ENCODE data around the gene CA5A. TPM values are rescaled to one million over a fixed set of nuclear protein-coding genes. Genes with fewer than 3 reads are reported as not detected.
"Not testable (repeated sequence)": the region's sequence is repeated elsewhere in the genome, so short reads cannot be mapped to it uniquely, and the experiment has no call there.

Gene CA5A
- not detected for total RNA-seq

- H3K4me3 Mint-ChIP-seq = no peak within 1 kb of the TSS
- no peaks in the 10 kb centered on the region for H3K4me1 Mint-ChIP-seq (ENCODE audit: low read depth in 2 of 2)
- DNase-seq (ENCODE audit: low spot score) = peak; percentile 25
- peaks cover 3 to 18% of the 10 kb centered on the region in 2 donors for H3K27me3 Mint-ChIP-seq
- peak; percentile 20 to 41 for ATAC-seq
- H3K9me3 Mint-ChIP-seq = peaks cover 3% of the 10 kb centered on the region
- no peak within 1 kb of the TSS for H3K27ac Mint-ChIP-seq
- H3K36me3 Mint-ChIP-seq = no peaks in the 10 kb centered on the region
Measured at GRCh38 chr16:87936375-87937230, at the start of gene CA5A. TSS of gene CA5A (minus strand) at chr16:87936529. CDS start at chr16:87936450, 79 bp downstream.

GRCh38 chr16:87985493-87985892 lies 49.2 kb upstream of the CA5A start:
- DNase-seq (ENCODE audit: low spot score); H3K27me3 Mint-ChIP-seq; H3K4me3 Mint-ChIP-seq; H3K9me3 Mint-ChIP-seq; ATAC-seq: not testable (repeated sequence)
- Mint-ChIP-seq H3K36me3 (peaks cover 17% of the 10 kb centered on the region), H3K27ac (peak overlapping the region in 1 of 2 donors; percentile 94), H3K4me1 (ENCODE audit: low read depth in 2 of 2) (peaks cover 34 to 39% of the 10 kb centered on the region in 2 donors)

- ATAC-seq (no peak), DNase-seq (ENCODE audit: low spot score) (no peak)
- Mint-ChIP-seq H3K4me1 (ENCODE audit: low read depth in 2 of 2) (peaks cover 41 to 47% of the 10 kb centered on the region in 2 donors), H3K27me3 (no peaks in the 10 kb centered on the region), H3K4me3 (no peak overlapping the region), H3K9me3 (no peaks in the 10 kb centered on the region), H3K27ac (peak overlapping the region in 1 of 2 donors; percentile 62), H3K36me3 (peaks cover 17% of the 10 kb centered on the region)
Measured at GRCh38 chr16:87984632-87985267, 48.4 kb upstream of the CA5A start.

- H3K4me3 Mint-ChIP-seq; H3K27me3 Mint-ChIP-seq; H3K9me3 Mint-ChIP-seq; ATAC-seq; DNase-seq (ENCODE audit: low spot score); H3K27ac Mint-ChIP-seq: not testable (repeated sequence)
- peaks cover 17% of the 10 kb centered on the region for H3K36me3 Mint-ChIP-seq
- H3K4me1 Mint-ChIP-seq (ENCODE audit: low read depth in 2 of 2) = peaks cover 47 to 49% of the 10 kb centered on the region in 2 donors
Measured at GRCh38 chr16:87984180-87984579, 47.9 kb upstream of the CA5A start.

- H3K27ac Mint-ChIP-seq; H3K4me3 Mint-ChIP-seq; DNase-seq (ENCODE audit: low spot score); H3K9me3 Mint-ChIP-seq; H3K27me3 Mint-ChIP-seq: not testable (repeated sequence)
- Mint-ChIP-seq H3K4me1 (ENCODE audit: low read depth in 2 of 2) (peaks cover 51 to 52% of the 10 kb centered on the region in 2 donors), H3K36me3 (peaks cover 17% of the 10 kb centered on the region)
- peak; percentile 41 to 54 for ATAC-seq
Measured at GRCh38 chr16:87983737-87984097, 47.4 kb upstream of the CA5A start.

- not testable (repeated sequence) for H3K4me3 Mint-ChIP-seq; DNase-seq (ENCODE audit: low spot score); H3K27me3 Mint-ChIP-seq; ATAC-seq; H3K27ac Mint-ChIP-seq; H3K9me3 Mint-ChIP-seq
- H3K4me1 Mint-ChIP-seq (ENCODE audit: low read depth in 2 of 2) = peaks cover 54 to 57% of the 10 kb centered on the region in 2 donors
- peaks cover 20% of the 10 kb centered on the region for H3K36me3 Mint-ChIP-seq
Measured at GRCh38 chr16:87983072-87983736, 46.9 kb upstream of the CA5A start.

GRCh38 chr16:87982581-87983041 lies 46.3 kb upstream of the CA5A start:
- Mint-ChIP-seq H3K27me3 (no peaks in the 10 kb centered on the region), H3K4me1 (ENCODE audit: low read depth in 2 of 2) (peaks cover 54 to 59% of the 10 kb centered on the region in 2 donors), H3K27ac (no peak overlapping the region), H3K4me3 (peak overlapping the region; percentile 30), H3K9me3 (no peaks in the 10 kb centered on the region), H3K36me3 (peaks cover 22% of the 10 kb centered on the region)
- DNase-seq (ENCODE audit: low spot score) = no peak
- ATAC-seq = no peak

- Mint-ChIP-seq H3K36me3 (peaks cover 24% of the 10 kb centered on the region), H3K4me3 (peak overlapping the region; percentile 74), H3K27ac (peak overlapping the region; percentile 64 to 65), H3K4me1 (ENCODE audit: low read depth in 2 of 2) (peaks cover 54 to 56% of the 10 kb centered on the region in 2 donors)
- ATAC-seq = peak; percentile 73 to 93
- H3K9me3 Mint-ChIP-seq; H3K27me3 Mint-ChIP-seq; DNase-seq (ENCODE audit: low spot score): not testable (repeated sequence)
Measured at GRCh38 chr16:87981376-87981775, 45.0 kb upstream of the CA5A start.

GRCh38 chr16:87979911-87980630 lies 43.7 kb upstream of the CA5A start:
- peak overlapping the region; percentile 75 for H3K4me3 Mint-ChIP-seq
- H3K27ac Mint-ChIP-seq = peak overlapping the region; percentile 73 to 82
- H3K9me3 Mint-ChIP-seq; DNase-seq (ENCODE audit: low spot score); H3K27me3 Mint-ChIP-seq: not testable (repeated sequence)
- ATAC-seq = peak in 1 of 2 donors; percentile 64
- H3K4me1 Mint-ChIP-seq (ENCODE audit: low read depth in 2 of 2) = peaks cover 51 to 53% of the 10 kb centered on the region in 2 donors
- H3K36me3 Mint-ChIP-seq = peaks cover 22% of the 10 kb centered on the region

- Mint-ChIP-seq H3K27ac (peak overlapping the region in 1 of 2 donors; percentile 82), H3K4me1 (ENCODE audit: low read depth in 2 of 2) (peaks cover 47 to 55% of the 10 kb centered on the region in 2 donors), H3K4me3 (peak overlapping the region; percentile 75), H3K27me3 (no peaks in the 10 kb centered on the region), H3K9me3 (no peaks in the 10 kb centered on the region), H3K36me3 (peaks cover 18% of the 10 kb centered on the region)
- ATAC-seq (no peak), DNase-seq (ENCODE audit: low spot score) (no peak)
Measured at GRCh38 chr16:87979352-87979751, 43.0 kb upstream of the CA5A start.

- H3K4me3 Mint-ChIP-seq = no peak overlapping the region
Measured at GRCh38 chr16:87978127-87978526, 41.8 kb upstream of the CA5A start.

GRCh38 chr16:87976665-87977064 lies 40.3 kb upstream of the CA5A start:
- no peak overlapping the region for H3K4me3 Mint-ChIP-seq

More at GRCh38 chr16:87978127-87978526, 41.8 kb upstream of the CA5A start:
- Mint-ChIP-seq H3K27ac (no peak overlapping the region), H3K27me3 (no peaks in the 10 kb centered on the region), H3K4me1 (ENCODE audit: low read depth in 2 of 2) (peaks cover 48 to 56% of the 10 kb centered on the region in 2 donors), H3K36me3 (peaks cover 22% of the 10 kb centered on the region), H3K9me3 (no peaks in the 10 kb centered on the region)
- DNase-seq (ENCODE audit: low spot score) (no peak), ATAC-seq (no peak)

GRCh38 chr16:87974178-87974577 lies 37.8 kb upstream of the CA5A start:
- H3K27me3 Mint-ChIP-seq = no peaks in the 10 kb centered on the region
- H3K36me3 Mint-ChIP-seq = peaks cover 40% of the 10 kb centered on the region
- no peak overlapping the region for H3K4me3 Mint-ChIP-seq
- peaks cover 11% of the 10 kb centered on the region for H3K9me3 Mint-ChIP-seq
- ATAC-seq (no peak), DNase-seq (ENCODE audit: low spot score) (no peak)
- H3K4me1 Mint-ChIP-seq (ENCODE audit: low read depth in 2 of 2) = peaks cover 33 to 35% of the 10 kb centered on the region in 2 donors
- H3K27ac Mint-ChIP-seq = peak overlapping the region in 1 of 2 donors; percentile 49

More at GRCh38 chr16:87976665-87977064, 40.3 kb upstream of the CA5A start:
- Mint-ChIP-seq H3K36me3 (peaks cover 32% of the 10 kb centered on the region), H3K27ac (no peak overlapping the region), H3K9me3 (peaks cover 4% of the 10 kb centered on the region), H3K27me3 (no peaks in the 10 kb centered on the region), H3K4me1 (ENCODE audit: low read depth in 2 of 2) (peaks cover 41 to 46% of the 10 kb centered on the region in 2 donors)
- no peak for DNase-seq (ENCODE audit: low spot score)
- no peak for ATAC-seq
